Mucosa of gallbladder (tissue), 1 donor: Measurements from ENCODE around the gene DNAJC8. TPM values are rescaled to one million over a fixed set of nuclear protein-coding genes. Genes with fewer than 3 reads are reported as not detected.

Experiments
- DNase-seq: peaks from one replicate; pipeline ENCODE4 v3.0.0-alpha.2; 2020; ENCODE audit warnings: low spot score
- total RNA-seq: library from RNA; stranded (reverse); gene quantifications from one replicate; pipeline ENCODE4 v1.2.1, GENCODE V29; 2021
- donor health status: DM: no; HTN: no; CAD: no.

Gene DNAJC8
- total RNA-seq, 1 donor from 2014 or later: 61.9 TPM

GRCh38 chr1:28172713-28173150 is 60.1 kb downstream of the DNAJC8 start:
- DNase-seq: peak; percentile 47

- DNase-seq: no peak
These were observed 61.6 kb downstream of the DNAJC8 start for GRCh38 chr1:28171246-28171645.

- DNase-seq: no peak
These were observed 62.7 kb downstream of the DNAJC8 start for GRCh38 chr1:28170001-28170596.

GRCh38 chr1:28163496-28164161 is 69.2 kb downstream of the DNAJC8 start:
- DNase-seq: no peak

GRCh38 chr1:28162151-28162550 is 70.7 kb downstream of the DNAJC8 start:
- no peak for DNase-seq

GRCh38 chr1:28161751-28162150 is 71.1 kb downstream of the DNAJC8 start:
- no peak for DNase-seq

GRCh38 chr1:28160782-28161266 is 72.0 kb downstream of the DNAJC8 start:
- DNase-seq: peak; percentile 24

- no peak for DNase-seq
These were observed 73.1 kb downstream of the DNAJC8 start for GRCh38 chr1:28159680-28160079.

- DNase-seq: no peak
These were observed 73.6 kb downstream of the DNAJC8 start for GRCh38 chr1:28159243-28159642.

- no peak for DNase-seq
These were observed 74.9 kb downstream of the DNAJC8 start for GRCh38 chr1:28157894-28158293.

- DNase-seq: peak; percentile 24
These were observed 76.0 kb downstream of the DNAJC8 start for GRCh38 chr1:28156821-28157220.

- no peak for DNase-seq
These were observed 77.2 kb downstream of the DNAJC8 start for GRCh38 chr1:28155628-28156027.

- DNase-seq: no peak
These were observed 78.7 kb downstream of the DNAJC8 start for GRCh38 chr1:28154078-28154594.

Other genes starting within 250 kb of the DNAJC8 start
- gene EYA3, start 144.4 kb downstream of the DNAJC8 start, total RNA-seq: 19.0 TPM
- gene PTAFR, start 56.3 kb downstream of the DNAJC8 start, total RNA-seq: 9.8 TPM
- gene ATP5IF1, start 3.1 kb upstream of the DNAJC8 start, total RNA-seq: 208 TPM
- 19.6 TPM for gene SESN2, start 26.5 kb upstream of the DNAJC8 start, total RNA-seq
- gene MED18, start 96.0 kb upstream of the DNAJC8 start, total RNA-seq: 13.1 TPM
- 36.5 TPM for gene PHACTR4, start 136.7 kb upstream of the DNAJC8 start, total RNA-seq